SK-N-SH (cell line): ENCODE data around the gene HOTAIR.

ENCODE experiments used
- CTCF ChIP-seq: fragments of 200-600 bp; sonication (generic); IDR thresholded peaks from 2 replicates; pipeline ENCODE4 v1.6.1; 2017; ENCODE audit warnings: antibody characterized with exemption, mild to moderate bottlenecking, moderate library complexity
- EP300 ChIP-seq, 2 experiments: IDR thresholded peaks; 2 replicates each; pipeline versions ENCODE4 v1.4.0 to v1.6.1; 2012; ENCODE audit warnings: borderline replicate concordance in 1 of 2, low read depth in 1 of 2, low read length in 1 of 2
- MEF2A ChIP-seq: IDR thresholded peaks from 2 replicates; pipeline ENCODE4 v1.4.0; 2012; ENCODE audit warnings: low read depth, borderline replicate concordance
- POLR2AphosphoS5 ChIP-seq: IDR thresholded peaks from 2 replicates; pipeline ENCODE4 v1.6.1; 2012; ENCODE audit warnings: low read depth, low read length
- RFX5 ChIP-seq: IDR thresholded peaks from 2 replicates; pipeline ENCODE4 v1.6.1; 2012; ENCODE audit warnings: mild to moderate bottlenecking, improper control_type of control experiment, low read length
- SMC3 ChIP-seq: IDR thresholded peaks from 2 replicates; pipeline ENCODE4 v1.6.1; 2012; ENCODE audit warnings: low read depth, low read length, improper control_type of control experiment
- YY1 ChIP-seq: IDR thresholded peaks from 2 replicates; pipeline ENCODE4 v1.4.0; 2012; ENCODE audit warnings: low read depth, mild to moderate bottlenecking
- TF ChIP-seq, protein P1 (sequence below): fragments of 150-350 bp; IDR thresholded peaks from 2 replicates; pipeline ENCODE4 v1.6.1; 2016; ENCODE audit warnings: mild to moderate bottlenecking, low read depth, low read length

DNA sequence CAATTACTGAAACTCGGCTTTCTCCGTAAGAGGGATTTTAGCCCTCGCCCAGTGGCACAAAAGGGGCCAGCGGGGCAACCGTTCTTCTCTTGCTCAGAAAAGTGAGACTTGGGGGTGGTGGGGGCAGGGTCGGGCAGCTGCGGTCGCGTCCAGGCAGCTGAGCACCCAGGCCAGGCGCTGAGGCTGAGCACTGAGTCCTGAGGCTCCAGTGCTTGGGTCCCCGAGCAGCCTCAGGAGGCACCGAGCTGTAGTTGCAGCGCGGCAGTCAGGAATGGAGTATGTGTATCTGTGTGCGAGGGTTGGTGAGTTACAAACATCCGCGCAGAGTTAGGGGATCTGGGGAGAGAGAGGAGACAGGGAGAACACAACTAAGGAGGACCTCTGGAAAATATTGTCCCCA, 49.4 kb upstream of the HOTAIR start:
- TF ChIP-seq CTCF (no peak), MEF2A (no peak), POLR2AphosphoS5 (no peak), EP300 (IDR thresholded peaks at IDR 0.05; ENCODE audit: borderline replicate concordance in 1 of 2, low read depth in 1 of 2, low read length in 1 of 2) (no peak), RFX5 (no peak), YY1 (no peak), SMC3 (no peak)
- TF ChIP-seq, protein P1, sequence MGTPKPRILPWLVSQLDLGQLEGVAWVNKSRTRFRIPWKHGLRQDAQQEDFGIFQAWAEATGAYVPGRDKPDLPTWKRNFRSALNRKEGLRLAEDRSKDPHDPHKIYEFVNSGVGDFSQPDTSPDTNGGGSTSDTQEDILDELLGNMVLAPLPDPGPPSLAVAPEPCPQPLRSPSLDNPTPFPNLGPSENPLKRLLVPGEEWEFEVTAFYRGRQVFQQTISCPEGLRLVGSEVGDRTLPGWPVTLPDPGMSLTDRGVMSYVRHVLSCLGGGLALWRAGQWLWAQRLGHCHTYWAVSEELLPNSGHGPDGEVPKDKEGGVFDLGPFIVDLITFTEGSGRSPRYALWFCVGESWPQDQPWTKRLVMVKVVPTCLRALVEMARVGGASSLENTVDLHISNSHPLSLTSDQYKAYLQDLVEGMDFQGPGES, result no peak
